ENCODE data around the gene UBR4. TPM values are rescaled to one million over a fixed set of nuclear protein-coding genes. Genes with fewer than 3 reads are reported as not detected.

The UBR4 gene
- total and polyA plus RNA-seq, 10 of the 15 experiments (the other 5 are each of a cell fraction or from before 2014, with no cell fraction given), result 34.2 to 124 (median 56.2) TPM

DNA sequence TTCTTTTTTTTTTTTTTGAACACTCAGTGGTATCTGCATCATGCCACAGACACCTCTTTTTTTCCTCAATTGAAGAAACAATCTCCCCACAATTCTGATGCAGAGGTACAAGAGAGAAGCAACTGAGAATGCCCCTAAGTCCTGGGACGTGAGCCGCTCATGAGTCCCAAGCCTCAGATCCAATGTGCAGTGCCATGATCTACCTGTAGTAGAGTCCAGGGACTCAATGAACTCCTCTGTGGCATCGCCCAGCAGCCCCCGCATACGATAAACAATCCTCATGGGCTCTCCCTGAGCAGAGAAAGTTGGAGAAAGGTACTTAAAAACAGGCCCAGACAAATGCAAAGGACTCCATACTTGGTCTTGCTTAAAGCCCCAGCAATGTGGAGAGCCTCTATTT is 113.1 kb downstream of the UBR4 start:
- Histone ChIP-seq H3K4me1 (ENCODE audit: control insufficient read depth, insufficient read depth, low read length) (no peaks in the 10 kb centered on the region), H3K4me3 (no peak overlapping the region), H2AFZ (ENCODE audit: control insufficient read depth, low read depth, low read length) (no peak overlapping the region), H3K27ac (ENCODE audit: control insufficient read depth, insufficient read depth) (no peak overlapping the region), H3K36me3 (ENCODE audit: control insufficient read depth in 2 of 2, insufficient read depth in 2 of 2, low read length in 1 of 2) (peaks cover 38 to 67% of the 10 kb centered on the region in 2 experiments), H3K9ac (ENCODE audit: control insufficient read depth, insufficient read depth, low read length) (no peak overlapping the region), H3K27me3 (replicated peaks in 1 of 2; ENCODE audit: control insufficient read depth in 2 of 2, insufficient read depth in 2 of 2, low read length in 1 of 2) (no peaks in the 10 kb centered on the region), H3K4me2 (ENCODE audit: control insufficient read depth, insufficient read depth) (no peak overlapping the region), H3K9me3 (replicated peaks; ENCODE audit: control insufficient read depth, insufficient read depth, low read length) (no peaks in the 10 kb centered on the region), H4K20me1 (ENCODE audit: control insufficient read depth, insufficient read depth) (no peaks in the 10 kb centered on the region), H3K79me2 (ENCODE audit: control insufficient read depth, insufficient read depth, low read length) (no peaks in the 10 kb centered on the region)
- RAD21 ChIA-PET (ENCODE audit: unreplicated experiment), result interaction anchor here (1.2 to 2.1 kb wide), 3 partner anchors 10 to 212 kb away, joined by 3 to 6 read pairs (median 5); no protein-coding TSS in a partner anchor
- in situ Hi-C loops (cut with MboI), result loop anchor here (5.0 kb wide), 1 partner anchor 190 kb away; no protein-coding TSS in a partner anchor
- DNase-seq (ENCODE audit: low read depth, low spot score) (no peak), ATAC-seq (no peak), FAIRE-seq (no peak)
- intact Hi-C loops (cut with micrococcal nuclease; ENCODE audit: unreplicated experiment), result no loop called here
- 96% methylated on average over 5 of the region's 5 CpGs for WGBS (ENCODE audit: insufficient coverage, insufficient replicate concordance, low lambda C conversion rate, missing lambda C conversion rate)
- TF ChIP-seq ZBTB4 (CRISPR knock-in tag; IDR thresholded peaks at IDR 0.05) (no peak), ZBED1 (IDR thresholded peaks at IDR 0.05; ENCODE audit: borderline replicate concordance) (no peak), PAX8 (IDR thresholded peaks at IDR 0.05) (no peak), WRNIP1 (IDR thresholded peaks at IDR 0.05; ENCODE audit: borderline replicate concordance, low read depth, low read length) (no peak), TBL1XR1 (IDR thresholded peaks at IDR 0.05; ENCODE audit: low read depth, low read length) (no peak), RAD21 (IDR thresholded peaks at IDR 0.05; ENCODE audit: insufficient read depth, low read depth, low read length) (no peak), DPF2 (IDR thresholded peaks at IDR 0.05) (no peak), RBBP5 (conservative IDR thresholded peaks at IDR 0.05) (no peak), EP300 (IDR thresholded peaks at IDR 0.05; ENCODE audit: borderline replicate concordance in 1 of 2, control insufficient read depth in 1 of 2, low read depth in 2 of 2, low read length in 2 of 2) (no peak)
- CTCF ChIA-PET, result interaction anchor here (1.0 to 2.9 kb wide), 10 partner anchors 9 to 213 kb away, joined by 3 to 17 read pairs (median 6); no protein-coding TSS in a partner anchor
- BruUV-seq (replicated peaks), result no TSS peak
- SMC1A ChIA-PET (ENCODE audit: uncharacterized antibody, unreplicated experiment), result interaction anchor here (0.8 to 1.6 kb wide), 6 partner anchors 10 to 194 kb away, joined by 3 to 7 read pairs (median 3); no protein-coding TSS in a partner anchor
- POLR2A ChIA-PET, result interaction anchor here (0.6 kb wide), 1 partner anchor 87 kb away, joined by 3 read pairs; no protein-coding TSS in a partner anchor

Data from GM12878 (cell line).